T-helper 22 cell (primary cell): ENCODE data around the gene TP73.
"Not testable (repeated sequence)": the region's sequence is repeated elsewhere in the genome, so short reads cannot be mapped to it uniquely, and the experiment has no call there.

Source experiments
- DNase-seq: peaks from one replicate; pipeline ENCODE4 v3.0.0-alpha.2; 2020; ENCODE audit warnings: low read depth

TP73 gene

GRCh38 chr1:3618881-3619671, 33.2 kb upstream of the TP73 start:
- peak; percentile 52 for DNase-seq

- DNase-seq = no peak
These were observed 31.6 kb upstream of the TP73 start for GRCh38 chr1:3620708-3621107.

- DNase-seq = not testable (repeated sequence)
These were observed 31.1 kb upstream of the TP73 start for GRCh38 chr1:3621151-3621671.

- not testable (repeated sequence) for DNase-seq
These were observed 30.2 kb upstream of the TP73 start for GRCh38 chr1:3622102-3622501.

- DNase-seq = no peak
These were observed 28.7 kb upstream of the TP73 start for GRCh38 chr1:3623441-3624199.

- peak; percentile 95 for DNase-seq
These were observed 27.8 kb upstream of the TP73 start, which contains the start of gene TPRG1L for GRCh38 chr1:3624200-3625136. TSS of gene TPRG1L (plus strand) at chr1:3625015. CDS start at chr1:3625073, 58 bp downstream.

GRCh38 chr1:3625151-3625907, 27.0 kb upstream of the TP73 start:
- no peak for DNase-seq

- no peak for DNase-seq
These were observed 26.3 kb upstream of the TP73 start for GRCh38 chr1:3626025-3626424.

- DNase-seq = no peak
These were observed 24.6 kb upstream of the TP73 start for GRCh38 chr1:3627515-3628253.

- no peak for DNase-seq
These were observed 23.9 kb upstream of the TP73 start for GRCh38 chr1:3628445-3628844.

- no peak for DNase-seq
These were observed 22.7 kb upstream of the TP73 start for GRCh38 chr1:3629561-3630160.

- DNase-seq = no peak
These were observed 22.1 kb upstream of the TP73 start for GRCh38 chr1:3630161-3630611.

GRCh38 chr1:3630914-3631313, 21.4 kb upstream of the TP73 start:
- no peak for DNase-seq

GRCh38 chr1:3631320-3632260, 20.7 kb upstream of the TP73 start:
- DNase-seq = no peak

GRCh38 chr1:3632298-3632697, 20.0 kb upstream of the TP73 start:
- no peak for DNase-seq

GRCh38 chr1:3632716-3633343, 19.5 kb upstream of the TP73 start:
- no peak for DNase-seq

GRCh38 chr1:3633344-3634058, 18.8 kb upstream of the TP73 start:
- DNase-seq = no peak
